PFSK-1 (cell line): ENCODE measurements around the gene CSTF2T.

Source experiments
- FOXP2 ChIP-seq: optimal IDR thresholded peaks from 2 replicates; pipeline ENCODE3; 2011; ENCODE audit warnings: borderline replicate concordance, control low read depth, inconsistent platforms; ENCODE audit not compliant: insufficient read depth; ENCODE audit errors: extremely low read length, extremely low read depth
- POLR2AphosphoS5 ChIP-seq: IDR thresholded peaks from 2 replicates; pipeline ENCODE4 v1.6.1; 2012; ENCODE audit warnings: low read depth, mild to moderate bottlenecking, control low read depth, low read length, moderate library complexity
- REST ChIP-seq, 2 experiments: IDR thresholded peaks; 2 replicates each; pipeline versions ENCODE4 v1.6.1 to v1.8.0; 2011 to 2012; ENCODE audit warnings: low read depth in 2 of 2, low read length in 2 of 2, control low read depth in 1 of 2, inconsistent platforms in 1 of 2, mild to moderate bottlenecking in 1 of 2, moderate library complexity in 1 of 2; ENCODE audit not compliant: insufficient read depth in 1 of 2
- SIN3A ChIP-seq: IDR thresholded peaks from 2 replicates; pipeline ENCODE4 v1.6.1; 2012; ENCODE audit warnings: mild to moderate bottlenecking, low read length, moderate library complexity, borderline replicate concordance; ENCODE audit not compliant: insufficient read depth
- TAF1 ChIP-seq: IDR thresholded peaks from 2 replicates; pipeline ENCODE4 v1.6.1; 2012; ENCODE audit warnings: low read length, control low read depth, borderline replicate concordance; ENCODE audit not compliant: insufficient read depth

CSTF2T gene

GRCh38 chr10:51707821-51708424, 8.5 kb upstream of the CSTF2T start:
- no peak for TF ChIP-seq SIN3A
- no peak for TF ChIP-seq REST (IDR thresholded peaks at IDR 0.05; ENCODE audit: insufficient read depth in 1 of 2, low read depth in 2 of 2, low read length in 2 of 2)
- TF ChIP-seq TAF1 = no peak
- TF ChIP-seq POLR2AphosphoS5 = no peak
- no peak for TF ChIP-seq FOXP2

- TF ChIP-seq REST (IDR thresholded peaks at IDR 0.05; ENCODE audit: insufficient read depth in 1 of 2, low read depth in 2 of 2, low read length in 2 of 2) = no peak
- no peak for TF ChIP-seq SIN3A
- no peak for TF ChIP-seq POLR2AphosphoS5
- TF ChIP-seq TAF1 = no peak
- no peak for TF ChIP-seq FOXP2
Observed at GRCh38 chr10:51707392-51707791, 8.0 kb upstream of the CSTF2T start.

- TF ChIP-seq SIN3A (no peak), FOXP2 (no peak), REST (IDR thresholded peaks at IDR 0.05; ENCODE audit: insufficient read depth in 1 of 2, low read depth in 2 of 2, low read length in 2 of 2) (no peak), TAF1 (no peak), POLR2AphosphoS5 (no peak)
Observed at GRCh38 chr10:51706225-51706624, 6.8 kb upstream of the CSTF2T start.

- TF ChIP-seq FOXP2 (no peak), TAF1 (no peak), POLR2AphosphoS5 (no peak)
Observed at GRCh38 chr10:51705774-51706173, 6.4 kb upstream of the CSTF2T start.

GRCh38 chr10:51700228-51700817, 928 bp upstream of the CSTF2T start:
- no peak for TF ChIP-seq REST (IDR thresholded peaks at IDR 0.05; ENCODE audit: insufficient read depth in 1 of 2, low read depth in 2 of 2, low read length in 2 of 2)
- TF ChIP-seq POLR2AphosphoS5 = no peak
- no peak for TF ChIP-seq TAF1
- no peak for TF ChIP-seq FOXP2
- no peak for TF ChIP-seq SIN3A
